Calu3 (cell line): ENCODE data around the gene PEX6. TPM values are rescaled to one million over a fixed set of nuclear protein-coding genes. Genes with fewer than 3 reads are reported as not detected.

Experiments
- BruUV-seq: library from RNA; stranded (reverse); fragments of 400-500 nt; replicated peaks from 2 replicates; lab custom pipeline; 2021; lab: Mats Ljungman, UMichigan
- CTCF ChIA-PET: fragments of 300-600 bp; sonication (Branson Sonifier 250); formaldehyde crosslinking; loops from one replicate; lab custom pipeline; 2022; ENCODE audit warnings: antibody characterized with exemption; lab: Charles Lee
- DNase-seq: peaks from one replicate; pipeline ENCODE4 v3.0.0; 2022
- H3K27ac Mint-ChIP-seq: one replicate; pipeline ENCODE4 v1.8.0; 2022; ENCODE audit warnings: mixed read lengths; ENCODE audit not compliant: unreplicated experiment
- H3K27me3 Mint-ChIP-seq: one replicate; pipeline ENCODE4 v1.8.0; 2022; ENCODE audit warnings: mixed read lengths; ENCODE audit not compliant: unreplicated experiment
- H3K36me3 Mint-ChIP-seq: one replicate; pipeline ENCODE4 v1.8.0; 2022; ENCODE audit warnings: mild to moderate bottlenecking, moderate library complexity, mixed read lengths; ENCODE audit not compliant: insufficient read depth, unreplicated experiment
- H3K4me1 Mint-ChIP-seq: one replicate; pipeline ENCODE4 v1.8.0; 2022; ENCODE audit warnings: mild to moderate bottlenecking, low read depth, mixed read lengths; ENCODE audit not compliant: unreplicated experiment
- H3K4me3 Mint-ChIP-seq: one replicate; pipeline ENCODE4 v1.8.0; 2022; ENCODE audit warnings: mild to moderate bottlenecking, low read depth, moderate library complexity, mixed read lengths; ENCODE audit not compliant: unreplicated experiment
- H3K9me3 Mint-ChIP-seq: one replicate; pipeline ENCODE4 v1.8.0; 2022; ENCODE audit warnings: low read depth, mixed read lengths; ENCODE audit not compliant: unreplicated experiment
- intact Hi-C: fragments of 100-400 bp; cut with micrococcal nuclease; formaldehyde crosslinking; loops from one replicate; pipeline ENCODE4 v1.10.0; 2022; ENCODE audit not compliant: unreplicated experiment
- total RNA-seq: library from RNA; stranded (reverse); gene quantifications from 2 replicates; pipeline ENCODE4 v1.2.3, GENCODE V29; 2022
- TF ChIP-seq, protein P1 (sequence below): fragments of 200-600 bp; IDR thresholded peaks from one replicate; pipeline ENCODE4 v1.8.0; 2022; ENCODE audit warnings: antibody characterized with exemption; ENCODE audit not compliant: unreplicated experiment

The PEX6 gene
- total RNA-seq, 1 experiment from 2014 or later = 27.8 TPM

DNA sequence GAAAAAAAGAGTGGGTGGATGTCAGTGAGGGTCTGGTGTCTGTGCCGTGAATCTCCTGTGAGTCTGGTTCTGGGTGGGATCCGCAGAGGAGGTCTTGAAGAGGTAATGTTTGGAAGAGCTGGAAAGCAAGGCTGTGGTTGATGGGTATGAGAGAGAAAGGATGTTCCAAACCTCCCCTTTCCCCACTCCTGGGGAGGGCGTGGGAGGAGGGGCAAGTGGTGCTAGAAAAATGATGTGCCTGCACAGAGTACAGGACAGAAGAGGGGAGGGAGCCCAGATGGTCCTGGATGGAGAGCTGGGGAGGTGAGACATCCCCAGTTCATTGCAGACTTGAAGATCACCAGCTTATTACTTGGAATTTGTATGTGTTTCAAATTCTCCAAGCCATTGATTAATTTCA is 46.6 kb downstream of the PEX6 start:
- H3K36me3 Mint-ChIP-seq = peaks cover 61% of the 10 kb centered on the region
- TF ChIP-seq, protein P1, sequence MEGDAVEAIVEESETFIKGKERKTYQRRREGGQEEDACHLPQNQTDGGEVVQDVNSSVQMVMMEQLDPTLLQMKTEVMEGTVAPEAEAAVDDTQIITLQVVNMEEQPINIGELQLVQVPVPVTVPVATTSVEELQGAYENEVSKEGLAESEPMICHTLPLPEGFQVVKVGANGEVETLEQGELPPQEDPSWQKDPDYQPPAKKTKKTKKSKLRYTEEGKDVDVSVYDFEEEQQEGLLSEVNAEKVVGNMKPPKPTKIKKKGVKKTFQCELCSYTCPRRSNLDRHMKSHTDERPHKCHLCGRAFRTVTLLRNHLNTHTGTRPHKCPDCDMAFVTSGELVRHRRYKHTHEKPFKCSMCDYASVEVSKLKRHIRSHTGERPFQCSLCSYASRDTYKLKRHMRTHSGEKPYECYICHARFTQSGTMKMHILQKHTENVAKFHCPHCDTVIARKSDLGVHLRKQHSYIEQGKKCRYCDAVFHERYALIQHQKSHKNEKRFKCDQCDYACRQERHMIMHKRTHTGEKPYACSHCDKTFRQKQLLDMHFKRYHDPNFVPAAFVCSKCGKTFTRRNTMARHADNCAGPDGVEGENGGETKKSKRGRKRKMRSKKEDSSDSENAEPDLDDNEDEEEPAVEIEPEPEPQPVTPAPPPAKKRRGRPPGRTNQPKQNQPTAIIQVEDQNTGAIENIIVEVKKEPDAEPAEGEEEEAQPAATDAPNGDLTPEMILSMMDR = no peak
- no peak for DNase-seq
- CTCF ChIA-PET = no interaction called here
- H3K4me3 Mint-ChIP-seq = peak overlapping the region; percentile 10
- H3K9me3 Mint-ChIP-seq = no peaks in the 10 kb centered on the region
- BruUV-seq = no TSS peak
- peak overlapping the region; percentile 51 for H3K27ac Mint-ChIP-seq
- H3K27me3 Mint-ChIP-seq = no peaks in the 10 kb centered on the region
- H3K4me1 Mint-ChIP-seq = peaks cover 43% of the 10 kb centered on the region
- intact Hi-C loops = no loop called here

DNA sequence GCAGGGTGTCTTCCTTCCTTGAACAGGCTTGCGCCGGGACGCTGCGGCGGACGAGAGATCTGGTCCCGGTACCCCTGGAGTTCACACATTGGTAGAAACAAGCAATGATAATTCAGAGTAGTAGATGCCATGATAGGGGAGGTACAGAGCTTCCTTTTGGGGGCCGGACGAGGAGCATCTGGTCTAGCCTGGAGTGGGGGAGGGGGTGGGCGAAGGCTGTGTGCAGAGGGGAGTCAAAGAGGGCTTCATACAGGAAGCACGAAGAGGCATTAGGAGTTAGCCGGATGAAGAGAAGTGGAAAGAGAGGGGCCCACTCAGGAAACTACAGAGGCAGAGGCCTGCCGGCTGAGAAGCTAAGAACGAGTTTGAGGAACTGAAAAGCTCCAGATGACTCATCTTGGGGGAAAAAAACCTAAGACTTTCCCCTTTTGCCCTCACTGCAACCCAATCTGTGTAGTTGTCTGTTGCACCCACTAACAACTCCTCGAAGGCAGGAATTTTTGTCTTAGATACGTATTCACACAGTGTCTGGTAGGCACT is 49.1 kb downstream of the PEX6 start:
- Mint-ChIP-seq H3K27me3 (no peaks in the 10 kb centered on the region), H3K36me3 (peaks cover 45% of the 10 kb centered on the region), H3K4me1 (peaks cover 43% of the 10 kb centered on the region), H3K4me3 (peak overlapping the region; percentile 99), H3K9me3 (no peaks in the 10 kb centered on the region), H3K27ac (peak overlapping the region; percentile 90)
- BruUV-seq = no TSS peak
- intact Hi-C loops = no loop called here
- CTCF ChIA-PET = interaction anchor here (0.5 to 1.7 kb wide), 21 partner anchors 15 to 1352 kb away, joined by 3 to 10 read pairs (median 4); partner anchors contain the start of genes CUL7, GNMT, KLC4 and KLHDC3
- peak; percentile 46 for DNase-seq
- TF ChIP-seq, protein P1 = no peak

DNA sequence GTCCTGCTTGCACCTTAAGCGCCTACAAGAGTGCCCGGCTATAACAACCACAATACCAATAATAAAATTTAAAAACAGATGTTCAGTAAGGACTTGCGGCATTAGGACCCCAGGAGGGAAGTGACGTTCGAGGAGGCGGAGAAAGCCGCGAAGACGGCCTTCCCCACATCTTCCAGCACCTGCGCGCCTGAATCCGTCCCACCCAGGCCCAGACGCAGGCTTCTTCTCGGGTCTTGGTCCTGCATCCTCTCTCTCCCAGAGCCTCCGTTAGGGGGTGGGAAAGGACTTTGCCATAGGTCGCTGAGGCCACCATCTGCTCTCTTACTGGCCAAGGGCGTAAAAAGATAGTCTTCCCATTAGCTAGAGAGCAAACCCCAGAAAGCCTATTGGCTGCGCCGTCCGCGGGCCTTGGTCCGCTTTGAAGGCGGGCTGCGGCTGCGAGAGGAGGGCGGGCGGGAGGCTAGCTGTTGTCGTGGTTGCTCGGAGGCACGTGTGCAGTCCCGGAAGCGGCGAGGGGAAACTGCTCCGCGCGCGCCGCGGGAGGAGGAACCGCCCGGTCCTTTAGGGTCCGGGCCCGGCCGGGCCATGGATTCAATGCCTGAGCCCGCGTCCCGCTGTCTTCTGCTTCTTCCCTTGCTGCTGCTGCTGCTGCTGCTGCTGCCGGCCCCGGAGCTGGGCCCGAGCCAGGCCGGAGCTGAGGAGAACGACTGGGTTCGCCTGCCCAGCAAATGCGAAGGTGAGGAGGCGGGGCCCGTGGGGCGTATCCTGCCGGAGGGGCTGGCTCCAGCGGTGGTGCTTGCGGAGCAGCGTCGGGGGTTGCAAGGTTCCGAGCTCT is 49.8 kb downstream of the PEX6 start, which contains the start of gene CNPY3:
Gene CNPY3, plus strand, starts transcription at position 495 of the 835 bp plus-strand sequence. Its CDS starts 91 bp downstream, at position 586.
- peak within 1 kb of the TSS; percentile 90 for H3K27ac Mint-ChIP-seq

DNA sequence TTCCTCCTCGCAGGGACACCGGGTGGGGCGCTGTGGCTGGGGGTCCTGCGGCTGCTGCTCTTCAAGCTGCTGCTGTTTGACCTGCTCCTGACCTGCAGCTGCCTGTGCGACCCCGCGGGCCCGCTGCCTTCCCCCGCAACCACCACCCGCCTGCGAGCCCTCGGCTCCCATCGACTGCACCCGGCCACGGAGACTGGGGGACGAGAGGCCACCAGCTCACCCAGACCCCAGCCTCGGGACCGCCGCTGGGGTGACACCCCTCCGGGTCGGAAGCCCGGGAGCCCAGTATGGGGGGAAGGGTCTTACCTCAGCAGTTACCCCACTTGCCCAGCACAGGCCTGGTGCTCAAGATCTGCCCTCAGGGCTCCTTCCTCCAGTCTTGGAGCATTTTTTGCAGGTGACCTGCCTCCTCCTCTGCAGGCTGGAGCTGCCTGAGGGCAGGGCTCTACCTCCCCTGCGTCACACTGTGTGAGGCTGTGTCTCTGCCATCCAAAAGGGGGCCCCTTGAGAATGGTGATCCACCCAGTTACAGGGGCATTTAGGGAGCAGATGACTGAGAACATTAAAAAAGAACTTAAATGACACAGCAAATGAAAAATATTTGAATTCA is 53.6 kb downstream of the PEX6 start:
- Mint-ChIP-seq H3K9me3 (no peaks in the 10 kb centered on the region), H3K27me3 (peaks cover 18% of the 10 kb centered on the region), H3K4me1 (peaks cover 14% of the 10 kb centered on the region), H3K4me3 (no peak overlapping the region), H3K27ac (no peak overlapping the region), H3K36me3 (peaks cover 23% of the 10 kb centered on the region)
- no TSS peak for BruUV-seq
- CTCF ChIA-PET = no interaction called here
- intact Hi-C loops = no loop called here
- no peak for DNase-seq
- TF ChIP-seq, protein P1 = no peak

More for the DNA sequence above, 49.8 kb downstream of the PEX6 start, which contains the start of gene CNPY3:
- Mint-ChIP-seq H3K4me3 (peak within 1 kb of the TSS; percentile 99), H3K4me1 (peaks cover 43% of the 10 kb centered on the region), H3K36me3 (peaks cover 45% of the 10 kb centered on the region), H3K27me3 (no peaks in the 10 kb centered on the region), H3K9me3 (no peaks in the 10 kb centered on the region)
- intact Hi-C loops = no loop called here
- peak; percentile 97 for DNase-seq
- TF ChIP-seq, protein P1 = no peak
- CTCF ChIA-PET = interaction anchor here (0.5 to 1.7 kb wide), 20 partner anchors 14 to 1353 kb away, joined by 3 to 8 read pairs (median 4); partner anchors contain the start of genes CUL7, GNMT, KLC4 and KLHDC3
- TSS peak; percentile 52 for BruUV-seq
